ENCODE measurements around the gene CCL18.
"Not testable (repeated sequence)": the region's sequence is repeated elsewhere in the genome, so short reads cannot be mapped to it uniquely, and the experiment has no call there.

DNA sequence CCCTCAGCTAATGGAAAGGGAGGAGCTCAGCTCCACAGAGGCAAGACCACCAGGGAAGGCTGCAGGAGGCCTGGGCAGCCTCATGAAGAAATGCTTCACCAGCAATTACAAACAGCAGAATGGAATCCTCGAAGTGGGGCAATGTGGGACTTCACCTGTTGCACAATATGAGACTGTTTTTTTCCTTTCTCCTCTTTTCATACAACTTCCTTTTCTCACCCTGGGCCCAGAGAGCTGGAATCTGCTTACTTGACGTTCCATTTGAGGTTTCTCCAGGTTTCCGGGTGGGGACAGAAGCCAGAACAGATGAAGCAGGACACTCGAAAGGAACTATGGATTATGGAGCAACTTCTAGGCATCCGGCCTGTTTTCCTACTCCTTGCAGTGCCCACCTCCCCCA lies 44.2 kb downstream of the CCL18 start:
- TF ChIP-seq, protein P1, sequence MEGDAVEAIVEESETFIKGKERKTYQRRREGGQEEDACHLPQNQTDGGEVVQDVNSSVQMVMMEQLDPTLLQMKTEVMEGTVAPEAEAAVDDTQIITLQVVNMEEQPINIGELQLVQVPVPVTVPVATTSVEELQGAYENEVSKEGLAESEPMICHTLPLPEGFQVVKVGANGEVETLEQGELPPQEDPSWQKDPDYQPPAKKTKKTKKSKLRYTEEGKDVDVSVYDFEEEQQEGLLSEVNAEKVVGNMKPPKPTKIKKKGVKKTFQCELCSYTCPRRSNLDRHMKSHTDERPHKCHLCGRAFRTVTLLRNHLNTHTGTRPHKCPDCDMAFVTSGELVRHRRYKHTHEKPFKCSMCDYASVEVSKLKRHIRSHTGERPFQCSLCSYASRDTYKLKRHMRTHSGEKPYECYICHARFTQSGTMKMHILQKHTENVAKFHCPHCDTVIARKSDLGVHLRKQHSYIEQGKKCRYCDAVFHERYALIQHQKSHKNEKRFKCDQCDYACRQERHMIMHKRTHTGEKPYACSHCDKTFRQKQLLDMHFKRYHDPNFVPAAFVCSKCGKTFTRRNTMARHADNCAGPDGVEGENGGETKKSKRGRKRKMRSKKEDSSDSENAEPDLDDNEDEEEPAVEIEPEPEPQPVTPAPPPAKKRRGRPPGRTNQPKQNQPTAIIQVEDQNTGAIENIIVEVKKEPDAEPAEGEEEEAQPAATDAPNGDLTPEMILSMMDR (IDR thresholded peaks at IDR 0.05; ENCODE audit: insufficient read depth, low read depth, low read length), result not testable (repeated sequence)
- not testable (repeated sequence) for TF ChIP-seq EZH2 (IDR thresholded peaks at IDR 0.05; ENCODE audit: insufficient read depth, low read length)
